Measurements from ENCODE around the gene CCDC141.

CCDC141 gene

DNA sequence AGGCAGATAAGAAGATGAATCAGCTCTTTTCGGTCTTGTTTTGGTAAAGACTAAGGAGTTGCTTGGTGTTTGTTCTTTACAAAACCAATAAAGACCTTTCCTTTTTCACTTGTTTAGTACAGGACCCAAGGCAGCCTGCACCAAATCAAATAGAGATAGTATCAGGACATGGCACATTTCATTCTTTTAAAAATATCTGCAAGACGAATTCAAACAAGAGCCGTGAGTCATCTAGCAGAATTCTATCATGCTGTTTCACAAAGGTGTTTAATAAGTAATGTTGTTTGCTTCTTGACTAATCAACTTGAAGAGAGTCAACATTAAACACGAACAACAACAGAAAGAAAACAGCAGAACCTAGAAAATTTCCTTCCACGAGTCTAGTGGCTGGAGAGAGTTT lies 139.9 kb downstream of the CCDC141 start:
- no peak for ATAC-seq
- DNase-seq: no peak

DNA sequence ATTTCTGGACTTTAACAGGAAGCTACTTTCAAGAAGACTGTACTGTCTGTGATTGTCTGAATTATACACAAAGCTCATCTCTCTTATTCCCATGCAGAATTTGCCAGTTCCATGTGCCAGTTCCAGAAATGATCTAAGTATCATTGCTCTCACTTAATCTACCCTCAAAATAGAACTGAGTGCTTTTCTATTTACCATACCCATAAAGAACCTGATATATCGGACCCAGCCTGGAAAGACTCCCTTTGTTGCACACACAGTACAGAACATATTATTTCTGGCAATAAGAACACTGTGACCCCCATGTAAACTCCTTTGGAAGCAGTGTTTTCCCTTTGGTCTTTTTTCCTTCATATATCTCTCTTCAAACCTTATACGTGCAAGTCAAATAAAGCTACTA lies 140.4 kb downstream of the CCDC141 start:
- DNase-seq: no peak
- no peak for ATAC-seq

DNA sequence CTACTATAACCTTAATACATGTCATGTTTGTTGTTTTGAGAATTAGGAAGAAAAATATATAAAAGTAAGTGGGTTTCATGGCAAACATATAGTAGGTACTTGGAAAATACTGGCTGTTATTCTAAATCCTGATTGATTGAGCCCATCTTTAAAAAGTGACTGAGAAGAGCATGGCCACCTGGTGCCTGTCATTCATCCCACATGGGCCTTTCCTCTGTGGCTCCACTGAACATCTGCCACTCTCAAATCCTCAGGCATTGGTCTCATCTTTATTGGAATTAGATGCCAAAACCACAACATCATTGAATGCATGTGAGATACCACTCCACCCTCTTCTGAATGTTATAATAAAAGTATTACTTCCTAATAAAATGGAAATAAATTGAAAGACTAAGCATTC lies 141.1 kb downstream of the CCDC141 start:
- DNase-seq (no peak), ATAC-seq (no peak)

DNA sequence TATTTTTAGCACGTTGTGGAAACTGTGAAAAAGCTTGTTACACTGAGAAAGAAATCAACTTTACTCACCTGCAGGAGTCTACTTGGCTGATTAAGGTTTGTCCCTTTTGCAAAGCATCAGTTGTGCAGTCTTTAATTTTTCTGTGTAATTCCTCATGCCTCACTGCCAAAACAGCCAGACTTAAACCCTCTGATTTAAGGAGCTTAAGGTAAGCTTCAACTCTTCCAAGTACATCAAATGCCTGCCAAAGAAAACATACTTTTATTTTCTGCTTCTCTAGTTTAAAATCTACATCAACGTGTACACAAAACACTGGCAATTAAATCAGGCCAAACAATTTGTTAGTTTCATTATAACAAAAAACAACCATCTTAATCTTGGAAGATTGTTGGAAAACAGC lies 144.7 kb downstream of the CCDC141 start:
- ATAC-seq: no peak
- no peak for DNase-seq

DNA sequence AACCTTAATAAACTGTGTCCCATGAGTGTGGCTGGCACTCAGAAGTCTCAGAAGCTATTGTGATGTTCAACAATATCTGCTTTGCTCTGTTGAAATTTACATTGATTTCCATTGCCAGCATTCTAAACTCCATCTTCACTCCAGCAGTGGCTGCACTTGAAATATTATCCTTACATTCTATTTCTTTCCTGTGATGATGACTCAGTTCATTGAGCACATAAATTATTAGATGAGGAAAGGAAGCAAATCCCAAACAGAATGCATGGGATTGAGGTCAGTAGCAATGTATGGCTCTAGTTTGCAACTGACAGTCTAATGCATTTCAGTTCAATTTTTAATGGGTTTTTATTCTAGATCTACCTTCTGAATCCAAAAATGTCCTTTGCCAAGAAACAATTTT lies 150.3 kb downstream of the CCDC141 start:
- DNase-seq: no peak
- no peak for ATAC-seq

DNA sequence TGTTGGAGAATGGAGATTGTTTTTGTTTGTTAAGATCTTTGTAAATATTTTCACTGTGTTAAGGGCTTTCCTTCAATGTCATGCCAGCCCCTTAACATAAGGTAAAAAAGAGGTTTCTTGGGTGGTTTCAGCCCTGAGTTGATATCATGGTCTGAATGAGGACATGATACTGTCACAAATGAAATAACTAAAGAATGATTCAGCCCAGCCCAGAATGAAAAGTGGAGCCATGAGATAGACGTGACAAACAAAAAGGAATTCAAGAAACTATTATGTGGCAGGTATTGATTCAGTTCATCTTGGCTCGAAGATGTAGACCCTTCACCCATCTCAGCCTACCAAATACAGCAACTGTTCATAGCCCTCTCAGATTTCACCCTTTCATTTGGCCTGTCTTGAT lies 154.1 kb downstream of the CCDC141 start:
- DNase-seq (no peak), ATAC-seq (no peak)

DNA sequence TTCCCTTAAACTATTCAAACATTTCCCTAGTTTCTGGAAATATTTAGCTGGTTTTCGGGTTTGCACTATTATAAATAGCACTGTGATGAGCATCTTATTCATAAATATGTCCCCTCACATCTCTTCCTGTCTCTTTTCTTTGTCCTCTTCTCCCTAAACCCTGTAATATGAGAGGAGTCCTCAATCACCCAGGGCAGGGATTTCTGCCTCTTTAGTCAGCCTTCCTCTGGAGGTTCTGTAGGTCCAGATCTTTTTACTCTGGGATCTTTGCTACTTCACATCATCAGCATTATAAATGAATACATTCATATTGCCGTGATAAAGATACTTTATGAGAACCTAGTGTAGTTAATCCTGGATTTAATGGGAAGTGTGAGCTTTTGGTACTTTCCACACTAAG lies 154.8 kb downstream of the CCDC141 start:
- ATAC-seq: no peak
- DNase-seq: no peak

DNA sequence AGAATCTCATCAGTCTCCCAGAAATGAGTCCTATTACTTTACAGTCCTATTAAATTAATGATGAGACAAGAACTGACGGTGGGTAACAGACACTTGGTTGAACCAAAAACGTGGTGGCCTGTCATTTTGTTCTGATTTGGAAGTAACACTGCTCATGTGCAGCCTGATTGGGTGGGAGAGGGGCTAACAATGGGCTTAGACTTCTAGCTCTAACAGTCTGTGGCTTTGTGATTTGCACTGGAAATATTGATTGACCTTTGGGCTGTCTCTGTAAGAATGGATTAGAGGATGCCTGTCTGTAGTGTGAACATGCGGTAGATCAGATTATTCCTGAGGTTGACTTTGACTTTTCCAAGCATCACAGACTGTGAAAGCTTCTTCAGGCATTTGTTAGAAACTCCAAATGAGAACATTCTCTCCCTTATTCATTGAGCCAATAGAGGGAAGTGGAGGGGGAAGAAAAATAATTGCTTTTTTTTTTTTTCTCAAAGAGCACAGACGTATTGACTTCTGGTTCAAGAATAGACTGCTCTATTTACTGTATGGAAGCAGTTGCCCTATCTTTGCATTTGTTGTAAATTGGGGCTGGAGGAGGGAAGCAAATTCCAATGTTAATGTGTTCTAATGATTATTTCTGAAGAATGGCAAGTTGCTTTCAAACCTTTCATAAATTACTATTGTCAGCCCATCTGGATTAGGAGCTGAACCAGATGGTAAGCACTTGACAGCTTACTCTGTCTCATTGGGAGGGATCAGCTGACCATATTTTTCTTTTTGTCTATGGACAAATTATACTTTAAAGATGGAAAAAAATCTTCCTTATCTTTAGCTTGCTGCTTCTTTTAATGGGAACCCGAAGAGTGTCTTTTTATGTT lies 156.9 kb downstream of the CCDC141 start:
- ATAC-seq (no peak), DNase-seq (no peak)

DNA sequence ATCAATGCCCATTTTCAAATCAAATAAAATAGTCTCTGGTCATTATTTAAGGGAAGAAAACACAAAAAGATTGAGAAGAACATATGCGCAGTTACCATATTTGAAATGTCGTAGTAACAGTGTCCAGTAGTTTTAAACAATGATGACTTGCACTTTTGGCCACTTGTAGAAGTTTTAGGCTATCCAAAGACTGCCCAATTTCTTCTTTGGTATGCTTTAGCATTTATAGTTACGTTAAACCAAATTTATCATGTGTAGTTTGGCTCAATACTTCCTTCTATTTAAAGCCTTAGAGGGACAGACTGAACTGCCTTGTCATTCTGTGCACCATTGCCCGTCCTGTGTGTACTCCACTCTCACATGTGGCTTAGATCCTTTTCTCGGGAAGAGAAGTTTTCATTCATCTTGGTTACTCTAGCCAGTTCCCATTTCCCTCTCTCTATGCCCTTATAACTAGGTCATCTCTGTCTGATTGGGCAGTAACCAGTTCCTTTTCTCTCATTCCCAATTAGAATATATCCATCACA lies 157.9 kb downstream of the CCDC141 start:
- DNase-seq (no peak), ATAC-seq (no peak)

DNA sequence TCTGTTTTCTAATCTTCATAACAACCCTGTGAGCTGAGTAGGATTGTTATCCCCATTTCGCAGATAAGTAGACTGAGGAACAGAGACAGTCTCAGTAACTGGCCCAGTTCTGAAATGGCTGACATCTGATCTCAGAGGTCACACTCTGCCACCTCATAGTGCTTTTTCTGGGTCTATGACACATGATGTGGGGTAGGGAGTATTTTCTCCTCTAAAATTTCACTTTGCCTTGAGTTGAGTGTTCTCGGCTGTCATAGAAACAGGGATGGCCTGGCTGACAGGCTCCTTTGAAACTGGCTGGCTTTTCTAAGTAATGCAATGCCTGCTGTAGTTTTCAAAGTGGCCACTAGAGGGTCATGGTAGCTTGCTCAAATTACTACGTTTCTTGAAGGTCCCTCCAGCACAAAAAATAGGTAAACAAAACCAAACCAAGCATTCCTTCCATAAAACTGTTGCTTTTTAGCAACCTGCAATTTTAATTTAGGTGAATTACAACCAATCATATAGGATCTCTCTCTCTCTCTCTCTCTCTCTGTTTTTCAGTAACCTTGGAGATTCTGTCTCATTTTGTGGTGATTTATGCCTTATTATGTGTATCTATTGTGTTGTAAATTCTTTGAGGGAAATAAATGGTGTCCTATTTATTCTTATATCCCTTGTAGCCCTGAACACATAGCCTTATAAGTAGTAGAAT lies 158.5 kb downstream of the CCDC141 start:
- peak; percentile 81 for ATAC-seq
- DNase-seq: peak; percentile 67

DNA sequence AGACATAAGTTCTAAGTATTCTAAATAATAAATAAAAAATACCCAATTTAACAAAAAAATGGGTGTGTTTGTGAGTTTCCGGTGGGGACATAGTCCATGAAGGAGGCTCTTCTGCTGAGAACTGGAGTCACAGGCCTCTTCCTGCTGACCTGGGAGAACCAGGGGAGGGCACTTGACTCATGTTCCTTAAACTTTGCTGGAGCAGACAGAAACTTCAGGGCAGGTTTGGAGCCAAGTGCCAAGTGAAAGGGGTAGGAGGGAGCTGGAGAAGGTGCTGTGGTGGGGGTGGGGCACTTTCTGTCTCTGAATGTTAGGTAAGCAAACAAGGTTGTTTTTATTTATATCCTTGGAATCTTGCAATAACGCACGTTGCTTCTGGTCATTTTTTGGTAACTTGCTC lies 163.9 kb downstream of the CCDC141 start:
- ATAC-seq (no peak), DNase-seq (no peak)

DNA sequence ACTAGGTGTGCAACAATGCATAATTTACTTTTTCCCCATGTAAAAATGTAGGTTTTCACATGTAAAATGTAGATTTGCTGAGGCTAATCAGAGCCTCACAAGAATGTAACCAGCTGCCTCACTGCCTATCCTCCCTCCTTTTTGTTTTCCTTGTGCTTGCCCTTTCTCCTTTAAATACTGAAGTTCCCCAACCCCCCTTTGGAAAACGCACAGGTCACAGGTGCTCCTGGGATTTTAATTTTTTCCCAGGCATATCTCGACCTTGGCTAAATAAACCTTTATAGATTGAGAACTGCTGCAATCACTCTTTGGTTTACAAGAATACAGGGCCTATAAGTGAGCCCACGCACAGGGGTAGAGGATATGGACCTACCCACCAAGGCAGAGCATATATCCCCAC lies 165.5 kb downstream of the CCDC141 start:
- ATAC-seq: no peak
- no peak for DNase-seq

DNA sequence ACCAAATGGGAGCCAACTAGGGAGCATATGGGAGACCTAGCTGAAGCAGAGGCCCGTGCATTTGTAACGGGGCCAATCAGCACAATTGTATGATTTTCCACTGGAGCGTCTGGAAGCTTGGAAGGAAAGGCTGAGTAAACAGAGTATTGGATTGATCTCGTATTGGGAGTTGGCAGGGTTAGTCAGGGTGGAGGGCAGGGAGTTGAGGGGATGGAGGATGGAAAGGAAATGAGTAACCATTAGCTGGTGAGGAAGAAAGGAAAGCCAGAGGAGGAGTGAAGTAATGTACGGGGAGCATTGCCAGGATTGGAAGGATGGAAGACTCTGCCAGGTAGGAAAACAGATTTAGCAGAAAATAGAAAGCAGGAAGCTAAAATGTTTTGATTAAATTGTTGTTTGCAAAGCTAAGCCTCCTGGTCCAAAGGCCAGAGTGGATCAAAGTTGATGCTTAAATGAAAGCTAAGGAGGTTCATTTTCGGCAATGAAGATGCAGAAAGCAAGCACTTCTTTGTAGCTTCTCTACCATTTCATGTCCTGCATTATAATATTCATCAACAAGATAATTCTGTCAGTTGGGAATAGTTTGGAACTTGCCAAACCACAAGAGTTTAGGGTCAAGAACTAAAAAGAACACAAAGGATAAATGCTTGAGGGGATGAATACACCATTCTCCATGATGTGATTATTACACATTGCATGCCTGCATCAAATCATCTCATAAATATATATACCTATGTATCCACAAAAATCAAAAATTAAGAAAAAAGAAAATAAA lies 167.1 kb downstream of the CCDC141 start:
- ATAC-seq (no peak), DNase-seq (no peak)

DNA sequence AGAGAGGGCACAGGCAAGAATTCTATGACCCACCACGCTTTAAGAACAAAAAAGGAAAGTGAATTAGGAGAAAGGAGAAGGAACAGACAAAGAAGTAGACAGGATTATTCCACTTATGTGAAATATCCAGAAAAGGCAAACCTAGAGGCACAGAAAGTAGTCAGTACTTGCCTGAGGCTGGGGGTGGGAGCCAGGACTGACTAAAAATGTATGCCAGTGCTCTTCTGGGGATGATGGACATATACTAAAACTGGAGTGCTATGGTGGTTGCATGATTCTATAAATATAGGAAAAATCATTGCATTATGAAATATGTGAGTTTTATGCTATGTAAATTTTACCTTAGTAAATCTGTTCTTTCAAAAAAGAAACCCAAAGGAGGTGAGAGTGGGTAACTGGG lies 168.9 kb downstream of the CCDC141 start:
- DNase-seq: no peak
- no peak for ATAC-seq

DNA sequence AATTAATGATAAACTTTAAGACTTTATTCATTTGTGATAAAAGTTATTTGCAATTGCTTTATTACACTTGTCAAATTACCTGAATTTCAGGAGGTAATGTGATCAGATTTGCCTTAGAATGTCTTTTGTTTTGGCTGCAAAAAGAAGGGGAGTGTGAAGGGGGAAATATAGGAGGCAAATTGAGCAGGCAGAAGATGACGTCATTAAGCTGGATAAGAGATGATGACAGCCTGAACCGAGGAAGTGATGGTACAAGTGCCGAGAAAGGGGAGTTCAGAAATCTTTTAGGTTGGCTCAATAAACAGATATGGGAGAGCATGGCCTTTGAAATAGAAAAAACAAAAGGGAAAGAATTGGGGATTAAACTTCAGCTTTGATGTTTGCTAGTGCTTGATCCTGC lies 169.7 kb downstream of the CCDC141 start:
- DNase-seq (no peak), ATAC-seq (no peak)

DNA sequence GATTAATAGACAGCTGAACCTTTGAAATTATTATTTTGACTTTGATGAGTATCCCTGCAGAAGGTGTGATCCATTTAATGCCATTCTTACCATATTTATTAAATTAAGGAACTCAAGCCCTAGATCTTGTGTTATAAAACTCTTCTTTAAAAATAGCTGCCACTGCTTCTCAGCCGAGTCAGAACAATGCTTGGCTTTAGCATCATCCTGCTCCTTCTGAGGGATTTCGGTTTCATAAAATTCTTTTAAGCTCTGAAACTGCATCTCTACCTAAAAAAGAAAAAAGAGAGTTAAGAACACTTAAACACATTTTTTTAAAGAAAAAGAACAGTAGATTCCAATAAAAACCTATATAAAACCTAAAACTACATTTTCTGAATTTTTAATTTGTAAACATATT lies 172.1 kb downstream of the CCDC141 start:
- DNase-seq (no peak), ATAC-seq (no peak)

DNA sequence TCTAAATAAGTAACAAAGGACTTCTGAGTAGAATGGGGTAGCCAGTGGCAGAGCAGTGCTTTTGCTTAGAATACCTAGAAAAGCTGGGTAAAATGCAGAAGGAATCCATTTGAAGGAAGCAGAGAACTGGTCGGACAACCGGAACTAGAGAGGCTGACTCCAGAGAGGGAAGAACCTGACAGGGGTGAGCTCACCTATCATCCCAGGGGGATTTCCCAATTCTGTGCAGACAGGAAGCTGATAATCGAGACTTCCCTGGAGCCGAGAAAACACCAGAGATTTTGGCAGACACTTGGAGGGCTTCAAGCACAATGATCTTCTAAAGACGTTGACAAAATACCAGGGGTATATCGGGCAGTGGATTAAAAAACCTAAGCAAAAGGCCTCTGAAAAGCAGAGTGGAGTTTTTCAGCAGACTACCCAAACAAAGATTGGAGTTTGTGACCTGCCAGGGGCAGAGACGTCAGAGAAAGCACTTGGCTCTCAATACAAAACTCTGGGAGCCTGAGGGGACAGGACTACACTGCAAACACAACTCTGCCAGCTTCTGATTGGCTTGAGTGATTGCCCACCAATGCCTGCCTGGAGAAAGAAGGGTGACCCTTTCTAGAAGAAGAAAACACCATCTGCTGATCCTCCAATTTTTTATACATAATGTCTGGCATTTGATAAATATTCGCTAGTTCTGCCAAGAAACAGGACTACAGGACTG lies 175.3 kb downstream of the CCDC141 start:
- no peak for ATAC-seq
- DNase-seq: no peak

DNA sequence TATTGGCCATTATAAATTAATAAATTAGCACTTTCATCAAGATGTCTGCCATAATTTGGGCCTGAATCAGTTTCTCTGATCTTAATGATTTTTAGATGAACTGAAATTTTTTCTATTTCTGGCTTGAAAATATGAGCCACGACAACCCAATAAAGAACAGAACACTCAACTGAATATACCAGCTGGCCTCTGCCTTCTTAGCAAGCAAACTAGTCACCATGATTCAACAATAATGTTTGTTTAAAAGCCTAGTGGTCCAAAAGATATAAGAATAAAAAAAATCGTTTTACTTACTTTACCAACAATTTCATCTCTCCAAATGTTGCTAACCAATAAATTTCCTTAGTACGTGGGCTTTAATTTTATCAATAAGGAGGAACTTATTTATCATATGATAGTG lies 176.0 kb downstream of the CCDC141 start:
- DNase-seq: no peak
- ATAC-seq: no peak

DNA sequence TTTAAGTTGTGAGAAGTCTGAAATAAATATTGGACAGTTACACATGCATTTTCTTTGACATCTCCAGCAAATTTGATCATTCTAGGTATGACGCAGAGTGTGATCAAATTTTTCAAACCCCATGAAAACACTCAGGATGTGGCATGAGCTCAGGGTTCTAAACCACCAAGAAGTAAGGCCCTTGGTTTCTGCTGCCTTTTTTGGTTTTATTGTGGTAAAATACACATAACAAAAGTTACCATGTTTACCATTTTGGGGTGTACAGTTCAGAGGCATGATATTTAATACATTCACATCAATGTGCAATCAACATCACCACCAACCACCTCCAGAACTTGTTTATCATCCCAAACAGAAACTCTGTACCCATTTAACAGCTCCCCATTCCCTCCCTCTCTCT lies 178.4 kb downstream of the CCDC141 start:
- DNase-seq (no peak), ATAC-seq (peak; percentile 77)

DNA sequence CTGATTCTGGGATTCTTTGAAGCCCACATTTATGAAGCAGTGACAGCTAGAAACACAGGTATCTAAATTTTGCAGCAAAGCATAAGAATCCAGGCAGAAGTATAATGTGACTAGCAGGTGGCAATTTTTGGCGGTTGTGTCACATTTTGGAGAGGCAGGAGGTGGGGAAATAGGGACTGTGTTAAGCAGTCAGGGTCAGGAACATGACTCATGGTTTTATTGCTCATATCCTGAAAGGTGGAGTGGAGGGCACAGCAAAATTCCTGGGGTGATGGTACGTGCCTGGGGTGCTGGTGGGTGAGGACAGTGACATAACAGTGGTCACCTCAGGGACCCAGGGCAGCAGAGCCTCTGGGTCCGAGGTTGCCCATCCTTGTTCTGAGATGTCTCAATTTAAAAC lies 179.2 kb downstream of the CCDC141 start:
- ATAC-seq (peak; percentile 70), DNase-seq (no peak)

DNA sequence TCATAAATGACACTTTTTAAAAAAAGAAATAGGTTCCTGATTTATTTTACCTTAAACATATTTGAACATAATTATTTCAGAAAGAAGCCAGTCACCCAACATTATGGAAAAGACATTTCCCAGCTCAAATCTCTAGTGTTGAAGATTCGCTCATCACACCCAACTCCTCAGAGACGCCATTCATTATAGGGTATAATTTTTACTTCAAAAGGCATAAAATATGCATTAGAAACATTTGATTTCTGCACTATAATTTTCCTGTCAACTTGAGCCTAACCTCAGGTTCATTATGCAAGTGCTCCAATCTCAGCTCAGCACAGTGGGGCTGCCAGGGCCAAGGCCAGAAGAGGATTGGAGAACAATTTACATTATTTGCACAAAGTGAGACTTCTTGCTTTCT lies 183.9 kb downstream of the CCDC141 start:
- no peak for ATAC-seq

More for the DNA sequence above, 183.9 kb downstream of the CCDC141 start:
- DNase-seq: no peak

Measured in stimulated activated naive CD8-positive, alpha-beta T cell treated with anti-CD3 and anti-CD28 coated beads, Interleukin-15, Interleukin-2, amounts not matched to agents 100 U/mL and 50 U/mL, for 24 hours (primary cell).